ENCODE measurements around the gene TMEM9.

Gene TMEM9

GRCh38 chr1:201100169-201100930, 53.9 kb downstream of the TMEM9 start:
- DNase-seq: no peak

- no peak for DNase-seq
Measured at GRCh38 chr1:201098992-201099677, 55.1 kb downstream of the TMEM9 start.

- no peak for DNase-seq
Measured at GRCh38 chr1:201096977-201097856, 57.1 kb downstream of the TMEM9 start.

GRCh38 chr1:201096041-201096461, 58.2 kb downstream of the TMEM9 start:
- DNase-seq: no peak

GRCh38 chr1:201095581-201095980, 58.7 kb downstream of the TMEM9 start:
- no peak for DNase-seq

- no peak for DNase-seq
Measured at GRCh38 chr1:201094832-201095231, 59.4 kb downstream of the TMEM9 start.

- no peak for DNase-seq
Measured at GRCh38 chr1:201093962-201094361, 60.3 kb downstream of the TMEM9 start.

GRCh38 chr1:201093561-201093960, 60.7 kb downstream of the TMEM9 start:
- no peak for DNase-seq

- no peak for DNase-seq
Measured at GRCh38 chr1:201092738-201093137, 61.5 kb downstream of the TMEM9 start.

- DNase-seq: no peak
Measured at GRCh38 chr1:201091256-201091655, 63.0 kb downstream of the TMEM9 start.

- DNase-seq: no peak
Measured at GRCh38 chr1:201090541-201090940, 63.7 kb downstream of the TMEM9 start.

- no peak for DNase-seq
Measured at GRCh38 chr1:201089596-201089995, 64.7 kb downstream of the TMEM9 start.

GRCh38 chr1:201088901-201089525, 65.3 kb downstream of the TMEM9 start:
- DNase-seq: no peak

GRCh38 chr1:201088395-201088794, 65.9 kb downstream of the TMEM9 start:
- no peak for DNase-seq

- peak; percentile 67 to 85 (median 76) for DNase-seq
Measured at GRCh38 chr1:201085902-201086735, 68.2 kb downstream of the TMEM9 start.
